Gastroesophageal sphincter (tissue), 4 donors: ENCODE results near the gene LAMC1. TPM values are rescaled to one million over a fixed set of nuclear protein-coding genes. Genes with fewer than 3 reads are reported as not detected.
A peak's percentile ranks its signal among the peaks of the same experiment; 100 is the strongest.
"Not testable (repeated sequence)": the region's sequence is repeated elsewhere in the genome, so short reads cannot be mapped to it uniquely, and the experiment has no call there.

Experiments
- ATAC-seq: fragments of 150-250 bp; one replicate; pipeline ENCODE4 v1.9.1; 2016; ENCODE audit warnings: mild to moderate bottlenecking, moderate library complexity
- H3K27ac ChIP-seq, 4 donors: fragments of 200-600 bp; sonication (generic) in 3 of 4; 1 replicate in 3 of 4; 2 replicates in 1 of 4; pipeline ENCODE4 v1.5.1; 2016 to 2019
- H3K27me3 ChIP-seq: fragments of 200-600 bp; sonication (generic); one replicate; pipeline ENCODE4 v1.5.1; 2019
- H3K36me3 ChIP-seq, 2 donors: fragments of 200-600 bp; sonication (generic); one replicate each; pipeline ENCODE4 v1.5.1; 2019; ENCODE audit warnings: control low read depth in 1 of 2
- H3K4me1 ChIP-seq, 3 donors: fragments of 200-600 bp; sonication (generic); 1 replicate in 2 of 3; 2 replicates in 1 of 3; pipeline ENCODE4 v1.5.1; 2016 to 2019; ENCODE audit warnings: control low read depth in 2 of 3
- H3K4me3 ChIP-seq, 2 donors: fragments of 200-600 bp; sonication (generic); one replicate each; pipeline ENCODE4 v1.5.1; 2019; ENCODE audit warnings: mild to moderate bottlenecking in 1 of 2, moderate library complexity in 1 of 2
- H3K9me3 ChIP-seq, 3 donors: fragments of 200-600 bp; sonication (generic); one replicate each; pipeline ENCODE4 v1.5.1; 2017 to 2019; ENCODE audit warnings: control low read depth in 2 of 3
- CTCF ChIP-seq, 4 experiments: fragments of 200-600 bp in 2 of 4; fragments of 450-650 bp in 2 of 4; sonication (generic) in 1 of 4; IDR thresholded peaks; one replicate each; pipeline ENCODE4 v1.5.1; 2017 to 2019; ENCODE audit warnings: antibody characterized with exemption in 4 of 4, mild to moderate bottlenecking in 2 of 4, moderate library complexity in 2 of 4
- EP300 ChIP-seq: sonication (generic); formaldehyde crosslinking; IDR thresholded peaks from one replicate; pipeline ENCODE4 v1.6.1; 2017; ENCODE audit warnings: antibody characterized with exemption, mild to moderate bottlenecking
- POLR2A ChIP-seq, 2 donors: fragments of 450-650 bp; IDR thresholded peaks; one replicate each; pipeline ENCODE4 v1.6.1; 2017; ENCODE audit warnings: antibody characterized with exemption in 2 of 2, mild to moderate bottlenecking in 2 of 2, moderate library complexity in 1 of 2
- POLR2AphosphoS5 ChIP-seq: sonication (generic); formaldehyde crosslinking; IDR thresholded peaks from one replicate; pipeline ENCODE4 v1.6.1; 2017; ENCODE audit warnings: antibody characterized with exemption
- WGBS, 2 donors: methylation state at CpG; one replicate each; pipeline ENCODE4 v1.1.5; 2018; ENCODE audit warnings: low coverage in 1 of 2; 5-methylcytosine and 5-hydroxymethylcytosine counted together
- total RNA-seq, 4 donors: library from RNA; depleted of rRNA; stranded (reverse); fragments of >200 nt; gene quantifications; one replicate each; pipeline ENCODE4 v1.1.0, GENCODE V29; 2016

LAMC1 gene
- total RNA-seq, 4 donors from 2014 or later, result 363 to 528 (median 514) TPM

GRCh38 chr1:183070234-183070922 lies 47.2 kb downstream of the LAMC1 start:
- 51 to 53% methylated on average over 2 to 3 of the region's 3 CpGs for WGBS, 2 donors
- ATAC-seq, result no peak
- no peak overlapping the region for H3K4me3 ChIP-seq
- TF ChIP-seq POLR2A (IDR thresholded peaks at IDR 0.05) (no peak), POLR2AphosphoS5 (no peak), CTCF (IDR thresholded peaks at IDR 0.05) (no peak), EP300 (no peak)
- peaks cover 35 to 77% (median 36%) of the 10 kb centered on the region in 3 donors for H3K4me1 ChIP-seq
- no peaks in the 10 kb centered on the region for H3K36me3 ChIP-seq
- H3K27ac ChIP-seq, result peak overlapping the region in 1 of 4 donors; percentile 6
- H3K27me3 ChIP-seq, result no peaks in the 10 kb centered on the region
- no peaks in the 10 kb centered on the region for H3K9me3 ChIP-seq

GRCh38 chr1:183070923-183071618 lies 47.9 kb downstream of the LAMC1 start:
- TF ChIP-seq CTCF (IDR thresholded peaks at IDR 0.05), result no peak
- TF ChIP-seq EP300, result no peak
- TF ChIP-seq POLR2AphosphoS5, result no peak
- no peak for TF ChIP-seq POLR2A (IDR thresholded peaks at IDR 0.05)
- peak; percentile 19 for ATAC-seq
- Histone ChIP-seq H3K36me3 (no peaks in the 10 kb centered on the region), H3K4me1 (peaks cover 38 to 84% (median 42%) of the 10 kb centered on the region in 3 donors), H3K4me3 (no peak overlapping the region), H3K27me3 (no peaks in the 10 kb centered on the region), H3K27ac (peak overlapping the region in 2 of 4 donors; percentile 16 to 21), H3K9me3 (no peaks in the 10 kb centered on the region)
- WGBS, 2 donors, result 21 to 38% methylated on average over 2 to 3 of the region's 3 CpGs

- H3K9me3 ChIP-seq, H3K27me3 ChIP-seq, H3K27ac ChIP-seq, H3K4me3 ChIP-seq, H3K36me3 ChIP-seq, ATAC-seq: not testable (repeated sequence)
- H3K4me1 ChIP-seq, result peaks cover 45 to 96% (median 50%) of the 10 kb centered on the region in 3 donors
- 58% methylated on average over 3 of the region's 7 CpGs; no CpG with 5 or more reads in 1 of the 2 donors for WGBS, 2 donors
Observed at GRCh38 chr1:183072595-183072994, 49.4 kb downstream of the LAMC1 start.

- H3K27ac ChIP-seq, result no peak overlapping the region
- H3K4me1 ChIP-seq, result peaks cover 48 to 98% (median 50%) of the 10 kb centered on the region in 3 donors
Observed at GRCh38 chr1:183073320-183073719, 50.1 kb downstream of the LAMC1 start.

GRCh38 chr1:183074215-183074614 lies 51.0 kb downstream of the LAMC1 start:
- 31 to 42% methylated on average over 2 of the region's 2 CpGs for WGBS, 2 donors
- no peaks in the 10 kb centered on the region for H3K9me3 ChIP-seq
- peaks cover 52 to 98% (median 56%) of the 10 kb centered on the region in 3 donors for H3K4me1 ChIP-seq
- ATAC-seq, result no peak
- TF ChIP-seq POLR2AphosphoS5, result no peak
- TF ChIP-seq POLR2A (IDR thresholded peaks at IDR 0.05), result no peak
- TF ChIP-seq CTCF (IDR thresholded peaks at IDR 0.05), result no peak
- no peak for TF ChIP-seq EP300
- H3K4me3 ChIP-seq, result no peak overlapping the region
- H3K27me3 ChIP-seq, result no peaks in the 10 kb centered on the region
- H3K36me3 ChIP-seq, result no peaks in the 10 kb centered on the region
- H3K27ac ChIP-seq, result no peak overlapping the region

More at GRCh38 chr1:183073320-183073719, 50.1 kb downstream of the LAMC1 start:
- Histone ChIP-seq H3K27me3 (no peaks in the 10 kb centered on the region), H3K9me3 (no peaks in the 10 kb centered on the region), H3K36me3 (no peaks in the 10 kb centered on the region), H3K4me3 (no peak overlapping the region)
- TF ChIP-seq EP300 (no peak), CTCF (IDR thresholded peaks at IDR 0.05) (no peak), POLR2AphosphoS5 (no peak), POLR2A (IDR thresholded peaks at IDR 0.05) (no peak)
- no peak for ATAC-seq
